GM21515 (cell line): ENCODE results near the gene ADAM12.
"Not testable (repeated sequence)": the region's sequence is repeated elsewhere in the genome, so short reads cannot be mapped to it uniquely, and the experiment has no call there.

Experiments
- ATAC-seq: cut with Tn5 transposase; IDR thresholded peaks from one replicate; pipeline ENCODE4 v1.9.1; 2021; ENCODE audit not compliant: unreplicated experiment

The ADAM12 gene

GRCh38 chr10:126268013-126268920 is 120.0 kb downstream of the ADAM12 start:
- ATAC-seq, result no peak

GRCh38 chr10:126264102-126265018 is 123.9 kb downstream of the ADAM12 start:
- no peak for ATAC-seq

GRCh38 chr10:126263006-126263676 is 125.1 kb downstream of the ADAM12 start:
- ATAC-seq, result no peak

GRCh38 chr10:126262233-126262838 is 125.9 kb downstream of the ADAM12 start:
- ATAC-seq, result no peak

GRCh38 chr10:126259760-126260479 is 128.4 kb downstream of the ADAM12 start:
- no peak for ATAC-seq

- ATAC-seq, result no peak
Measured at GRCh38 chr10:126256864-126257263, 131.4 kb downstream of the ADAM12 start.

GRCh38 chr10:126255313-126255712 is 133.0 kb downstream of the ADAM12 start:
- no peak for ATAC-seq

- ATAC-seq, result no peak
Measured at GRCh38 chr10:126253611-126253998, 134.7 kb downstream of the ADAM12 start.

GRCh38 chr10:126252884-126253610 is 135.2 kb downstream of the ADAM12 start:
- ATAC-seq, result no peak

- no peak for ATAC-seq
Measured at GRCh38 chr10:126251778-126252407, 136.4 kb downstream of the ADAM12 start.

GRCh38 chr10:126250527-126251310 is 137.6 kb downstream of the ADAM12 start:
- no peak for ATAC-seq

GRCh38 chr10:126250045-126250444 is 138.2 kb downstream of the ADAM12 start:
- ATAC-seq, result no peak

GRCh38 chr10:126247446-126247975 is 140.8 kb downstream of the ADAM12 start:
- ATAC-seq, result no peak

- not testable (repeated sequence) for ATAC-seq
Measured at GRCh38 chr10:126246396-126246795, 141.9 kb downstream of the ADAM12 start.

GRCh38 chr10:126245501-126245900 is 142.8 kb downstream of the ADAM12 start:
- no peak for ATAC-seq

GRCh38 chr10:126243971-126244370 is 144.3 kb downstream of the ADAM12 start:
- no peak for ATAC-seq

GRCh38 chr10:126243306-126243705 is 145.0 kb downstream of the ADAM12 start:
- no peak for ATAC-seq
